Lung (tissue), 12 donors: ENCODE results near the gene DNAH12. TPM values are rescaled to one million over a fixed set of nuclear protein-coding genes. Genes with fewer than 3 reads are reported as not detected.

Experiments
- ATAC-seq: fragments of 200-7000 bp; cut with Tn5 transposase; one replicate; pipeline ENCODE4 v1.9.1; 2020; ENCODE audit warnings: moderate number of reproducible peaks; ENCODE audit not compliant: insufficient read depth, low FRiP score
- DNase-seq, 3 donors: peaks; one replicate each; pipeline ENCODE4 v3.0.0-alpha.2; 2013 to 2017
- H3K27ac ChIP-seq, 2 donors: one replicate each; pipeline ENCODE4 v1.5.1; 2013; ENCODE audit warnings: mild to moderate bottlenecking in 2 of 2, moderate library complexity in 2 of 2, control low read depth in 1 of 2, inconsistent platforms in 1 of 2, low read depth in 1 of 2, low read length in 1 of 2
- H3K27me3 ChIP-seq, 3 donors: one replicate each; pipeline ENCODE4 v1.5.1; 2013; ENCODE audit warnings: low read length in 2 of 3; ENCODE audit not compliant: control insufficient read depth in 3 of 3, insufficient read depth in 3 of 3
- H3K36me3 ChIP-seq, 4 donors: one replicate each; pipeline ENCODE4 v1.5.1; 2013; ENCODE audit warnings: low read length in 4 of 4, mild to moderate bottlenecking in 1 of 4, moderate library complexity in 1 of 4; ENCODE audit not compliant: control insufficient read depth in 4 of 4, insufficient read depth in 4 of 4
- H3K4me1 ChIP-seq, 5 donors: one replicate each; pipeline ENCODE4 v1.5.1; 2013; ENCODE audit warnings: low read length in 5 of 5, mild to moderate bottlenecking in 2 of 5, moderate library complexity in 1 of 5; ENCODE audit not compliant: control insufficient read depth in 5 of 5, insufficient read depth in 5 of 5
- H3K4me3 ChIP-seq: one replicate; pipeline ENCODE4 v1.5.1; 2013; ENCODE audit warnings: mild to moderate bottlenecking, control low read depth, moderate library complexity
- H3K9ac ChIP-seq, 2 donors: one replicate each; pipeline ENCODE4 v1.5.1; 2013; ENCODE audit warnings: low read length in 2 of 2, control low read depth in 1 of 2; ENCODE audit not compliant: insufficient read depth in 1 of 2
- H3K9me3 ChIP-seq, 4 donors: one replicate each; pipeline ENCODE4 v1.5.1; 2013; ENCODE audit warnings: low read length in 3 of 4, mild to moderate bottlenecking in 1 of 4, moderate library complexity in 1 of 4; ENCODE audit not compliant: control insufficient read depth in 4 of 4, insufficient read depth in 3 of 4
- CTCF ChIP-seq: IDR thresholded peaks from 2 replicates; pipeline ENCODE4 v1.5.1; 2012; ENCODE audit warnings: mild to moderate bottlenecking; ENCODE audit errors: control extremely low read depth, extremely low read depth
- WGBS, 2 donors: extraction: QIAGEN DNeasy Blood & Tissue Kit; methylation state at CpG; one replicate each; pipeline ENCODE4 v1.1.7; 2013; 5-methylcytosine and 5-hydroxymethylcytosine counted together
- polyA plus RNA-seq, 2 donors: library from polyadenylated mRNA; stranded (reverse); fragments of 200-250 nt; gene quantifications; one replicate each; pipeline ENCODE4 v1.2.1, GENCODE V29; 2013
- total RNA-seq, 2 donors: library from RNA; depleted of rRNA in 1 of 2; stranded (reverse); fragments of >200 nt in 1 of 2; gene quantifications; one replicate each; pipeline ENCODE4 v1.2.1, GENCODE V29; 2014 to 2021
- donor health status: control.
- donor health status: control.
- donor health status: Bipolar disorder and iron deficiency.
- donor health status: healthy.
- donor health status: DM: yes; HTN: yes; CAD: no.

DNAH12 gene
- total and polyA plus RNA-seq, 4 donors, result 3.3 to 37.8 (median 10.7) TPM

DNA sequence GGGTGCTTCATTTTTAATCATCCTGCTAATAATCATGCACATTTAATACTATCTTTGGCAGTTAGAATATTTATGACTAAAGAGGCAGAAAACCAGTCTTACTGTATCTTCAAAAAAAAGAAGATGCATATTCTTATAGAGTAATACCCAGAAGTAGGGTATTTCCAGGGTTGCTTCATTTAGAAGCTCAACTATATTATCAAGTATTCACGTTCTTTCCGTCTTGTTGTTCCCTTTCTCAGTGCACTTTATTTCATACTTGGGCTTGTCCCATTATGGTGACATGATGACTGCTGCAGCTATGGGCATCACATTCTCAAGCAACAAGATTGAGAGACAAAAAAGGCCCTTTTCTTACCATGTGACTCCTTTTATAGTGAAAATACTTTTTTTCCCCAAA is 154.9 kb downstream of the DNAH12 start:
- ATAC-seq (no peak), DNase-seq (no peak)
- no peak overlapping the region for H3K9ac ChIP-seq
- no peaks in the 10 kb centered on the region for H3K27me3 ChIP-seq
- no peaks in the 10 kb centered on the region for H3K4me1 ChIP-seq
- H3K36me3 ChIP-seq, result no peaks in the 10 kb centered on the region
- H3K9me3 ChIP-seq, result no peaks in the 10 kb centered on the region
- WGBS, 2 donors, result 74 to 85% methylated on average over 2 of the region's 2 CpGs
- H3K4me3 ChIP-seq, result no peak overlapping the region
- no peak for TF ChIP-seq CTCF
- H3K27ac ChIP-seq, result no peak overlapping the region

DNA sequence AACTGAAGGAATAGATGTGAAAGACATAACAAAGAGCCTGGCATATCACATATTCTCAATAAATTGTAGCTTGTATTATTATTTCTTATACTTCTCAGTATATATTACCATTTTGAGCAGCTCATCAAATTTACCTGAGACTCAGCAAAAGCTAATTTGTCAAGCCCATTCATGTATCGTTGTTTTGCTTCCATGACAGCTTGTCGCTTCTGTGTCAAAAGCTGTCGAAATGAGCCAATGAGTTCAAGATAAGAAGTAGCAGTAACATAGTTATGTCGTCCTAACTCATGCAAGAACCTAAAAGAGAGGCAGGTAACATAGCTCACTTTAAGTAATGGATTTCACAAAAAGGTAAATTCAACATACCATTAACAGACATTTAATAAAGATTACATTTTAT is 157.8 kb downstream of the DNAH12 start:
- no peaks in the 10 kb centered on the region for H3K27me3 ChIP-seq
- no peak for TF ChIP-seq CTCF
- H3K27ac ChIP-seq, result no peak overlapping the region
- 87 to 91% methylated on average over 4 of the region's 4 CpGs for WGBS, 2 donors
- H3K36me3 ChIP-seq, result no peaks in the 10 kb centered on the region
- H3K9me3 ChIP-seq, result no peaks in the 10 kb centered on the region
- H3K9ac ChIP-seq, result no peak overlapping the region
- DNase-seq (no peak), ATAC-seq (no peak)
- H3K4me1 ChIP-seq, result no peaks in the 10 kb centered on the region
- no peak overlapping the region for H3K4me3 ChIP-seq

DNA sequence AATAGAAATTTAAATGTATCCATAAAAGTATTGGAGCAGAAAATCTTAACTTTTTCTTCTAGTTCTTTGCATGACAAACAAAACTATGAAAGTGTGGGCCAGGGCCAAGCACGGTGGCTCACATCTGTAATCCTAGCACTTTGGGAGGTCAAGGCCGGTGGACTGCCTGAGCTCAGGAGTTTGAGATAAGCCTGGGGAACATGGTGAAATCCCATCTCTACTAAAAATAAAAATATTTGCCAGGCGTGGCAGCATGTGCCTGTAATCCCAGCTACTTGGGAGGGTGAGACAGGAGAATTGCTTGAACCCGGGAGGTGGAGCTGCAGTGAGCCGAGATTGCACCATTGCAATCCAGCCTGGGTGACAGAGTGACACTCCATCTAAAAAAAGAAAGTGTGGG is 158.6 kb downstream of the DNAH12 start:
- H3K9ac ChIP-seq, result no peak overlapping the region
- no peaks in the 10 kb centered on the region for H3K4me1 ChIP-seq
- H3K4me3 ChIP-seq, result no peak overlapping the region
- no peaks in the 10 kb centered on the region for H3K9me3 ChIP-seq
- H3K27me3 ChIP-seq, result no peaks in the 10 kb centered on the region
- TF ChIP-seq CTCF, result no peak
- WGBS, 2 donors, result 84 to 92% methylated on average over 5 of the region's 5 CpGs
- H3K27ac ChIP-seq, result no peak overlapping the region
- DNase-seq (no peak), ATAC-seq (no peak)
- no peaks in the 10 kb centered on the region for H3K36me3 ChIP-seq

- Histone ChIP-seq H3K9me3 (no peaks in the 10 kb centered on the region), H3K4me1 (no peaks in the 10 kb centered on the region), H3K36me3 (no peaks in the 10 kb centered on the region), H3K27ac (no peak overlapping the region), H3K4me3 (no peak overlapping the region), H3K27me3 (no peaks in the 10 kb centered on the region), H3K9ac (no peak overlapping the region)
- 93 to 97% methylated on average over 2 of the region's 2 CpGs for WGBS, 2 donors
- DNase-seq (no peak), ATAC-seq (no peak)
- TF ChIP-seq CTCF, result no peak
These were observed 160.3 kb downstream of the DNAH12 start for GRCh38 chr3:57383838-57384237.
